GM21423 (cell line): ENCODE results near the gene RAI14.
"Not testable (repeated sequence)": the region's sequence is repeated elsewhere in the genome, so short reads cannot be mapped to it uniquely, and the experiment has no call there.

Experiments used
- ATAC-seq: cut with Tn5 transposase; IDR thresholded peaks from one replicate; pipeline ENCODE4 v1.9.1; 2021; ENCODE audit warnings: mild to moderate bottlenecking, moderate library complexity; ENCODE audit not compliant: unreplicated experiment

Gene RAI14

GRCh38 chr5:34697308-34698108 is 41.4 kb downstream of the RAI14 start:
- ATAC-seq = no peak

GRCh38 chr5:34698109-34698419 is 41.9 kb downstream of the RAI14 start:
- ATAC-seq = no peak

DNA sequence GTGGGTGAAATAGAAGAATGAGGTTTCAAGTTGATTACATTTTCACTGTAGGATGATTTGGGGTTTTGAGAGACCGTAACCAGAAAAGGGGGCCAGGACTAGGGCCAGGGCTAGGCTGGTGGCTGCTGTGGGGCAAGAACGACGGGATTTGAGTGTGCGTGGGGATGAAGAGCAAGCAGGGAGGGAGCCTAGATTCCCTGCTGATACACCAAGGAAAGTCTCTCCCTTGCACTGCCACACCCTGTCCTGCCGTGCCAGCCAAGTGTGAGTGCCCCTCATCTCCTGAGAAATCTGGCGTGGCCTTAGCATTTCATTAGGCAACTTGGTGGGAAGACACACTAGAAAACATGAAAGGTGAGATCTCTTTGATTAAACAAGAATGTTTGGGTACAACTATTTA is 42.6 kb downstream of the RAI14 start:
- ATAC-seq = no peak

DNA sequence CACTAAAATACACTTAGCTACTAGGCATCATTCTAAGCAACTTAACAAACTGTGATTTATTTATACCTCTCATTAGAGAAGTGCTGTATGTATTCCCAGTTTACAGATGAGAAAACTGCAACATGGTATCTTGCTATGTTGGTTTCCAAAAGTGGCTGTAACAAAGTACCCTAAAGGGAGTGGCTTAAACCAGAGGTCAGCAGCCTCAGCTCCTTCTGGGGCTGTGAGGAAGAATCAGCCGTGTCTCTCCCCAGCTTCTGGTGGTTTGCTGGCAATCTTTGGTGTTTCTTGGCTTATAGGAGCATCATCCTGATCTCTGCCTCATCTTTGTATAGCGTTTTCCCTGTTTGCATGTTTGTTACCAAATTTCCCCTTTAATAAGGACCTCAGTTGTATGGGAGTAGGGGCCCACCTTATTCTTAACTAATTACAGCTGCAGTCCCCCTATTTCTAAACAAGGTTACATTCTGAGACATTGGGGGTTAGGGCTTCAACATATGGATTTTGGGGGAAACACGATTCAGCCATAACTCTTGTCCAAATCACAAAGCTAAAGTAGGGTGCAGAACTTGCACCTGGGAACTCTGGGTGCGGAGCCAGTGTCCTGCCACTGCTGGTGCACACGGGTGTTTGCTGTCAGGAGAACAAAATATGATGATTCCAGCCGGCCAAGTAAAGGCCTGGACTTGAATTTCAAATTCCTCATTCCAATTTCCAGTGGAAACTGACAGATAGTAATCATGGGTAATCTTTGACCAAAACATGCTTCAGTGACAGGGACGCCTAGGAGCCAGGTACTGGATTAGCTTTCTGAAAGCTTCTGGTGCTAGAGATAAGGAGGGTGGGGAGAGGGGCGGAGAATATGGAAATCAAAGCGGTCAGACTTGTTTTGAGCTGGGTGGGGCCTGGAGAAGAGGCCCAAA is 43.3 kb downstream of the RAI14 start:
- ATAC-seq = no peak

DNA sequence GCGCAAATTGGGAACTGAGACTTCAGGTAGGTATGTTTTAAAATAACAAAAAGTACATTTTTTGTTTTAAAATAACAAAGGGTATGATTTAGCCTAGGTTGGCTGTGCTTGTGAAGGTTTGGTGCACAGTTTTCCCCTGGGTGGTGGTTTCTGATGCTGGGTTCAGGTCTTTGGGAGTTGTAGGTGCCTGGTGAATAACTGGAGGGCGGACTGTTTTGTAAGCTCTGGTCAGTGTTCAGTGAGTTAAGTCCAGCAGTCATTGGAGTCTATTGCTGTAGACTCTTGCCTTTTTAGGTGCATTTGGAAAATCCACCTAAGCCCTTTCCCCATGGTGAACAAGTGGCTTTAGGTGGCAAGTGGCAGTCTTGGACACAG is 43.9 kb downstream of the RAI14 start:
- ATAC-seq = no peak

GRCh38 chr5:34701442-34701841 is 45.3 kb downstream of the RAI14 start:
- not testable (repeated sequence) for ATAC-seq

DNA sequence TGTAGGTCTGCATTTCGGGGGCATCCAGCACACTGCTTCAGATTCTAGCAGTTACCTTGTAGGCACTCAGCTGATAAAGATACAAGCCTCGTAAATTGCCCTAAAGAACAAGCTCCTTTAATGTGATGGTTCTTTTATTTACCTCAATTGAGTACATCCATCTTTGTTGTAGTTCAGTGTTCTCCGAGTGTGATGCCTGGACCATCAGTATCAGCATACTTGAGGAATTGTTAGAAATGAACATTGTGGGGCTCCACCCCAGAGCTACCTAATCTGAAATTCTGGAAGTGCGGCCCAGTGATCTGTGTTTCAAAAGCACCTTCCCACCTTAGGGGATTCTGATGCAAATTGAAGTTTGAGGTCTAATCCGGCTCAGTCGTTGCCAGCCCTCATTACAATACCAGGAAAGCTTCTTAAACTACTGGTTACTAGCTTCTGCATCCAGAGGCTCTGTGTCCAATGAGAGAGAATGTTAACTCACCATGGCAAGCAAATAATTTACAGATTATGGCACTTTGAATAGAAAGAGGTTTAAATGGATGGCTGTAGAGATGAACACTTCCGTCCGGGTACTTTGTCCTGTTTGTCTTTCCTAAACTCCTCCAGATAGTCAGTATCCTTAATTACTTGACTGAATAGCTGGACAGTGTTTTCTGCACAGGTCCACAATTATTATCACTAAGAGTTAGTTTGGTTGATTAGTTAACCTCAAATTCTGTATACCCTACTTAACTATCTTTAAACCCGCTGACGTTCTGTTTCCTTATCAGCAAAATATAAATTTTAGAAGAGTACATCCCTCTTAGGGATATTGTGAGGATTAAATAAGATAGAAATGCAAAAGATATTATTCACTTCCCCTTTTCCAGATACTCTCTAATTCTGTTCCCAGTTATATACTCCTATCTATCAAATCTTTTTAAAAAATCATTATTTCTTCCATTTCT is 47.9 kb downstream of the RAI14 start:
- no peak for ATAC-seq

DNA sequence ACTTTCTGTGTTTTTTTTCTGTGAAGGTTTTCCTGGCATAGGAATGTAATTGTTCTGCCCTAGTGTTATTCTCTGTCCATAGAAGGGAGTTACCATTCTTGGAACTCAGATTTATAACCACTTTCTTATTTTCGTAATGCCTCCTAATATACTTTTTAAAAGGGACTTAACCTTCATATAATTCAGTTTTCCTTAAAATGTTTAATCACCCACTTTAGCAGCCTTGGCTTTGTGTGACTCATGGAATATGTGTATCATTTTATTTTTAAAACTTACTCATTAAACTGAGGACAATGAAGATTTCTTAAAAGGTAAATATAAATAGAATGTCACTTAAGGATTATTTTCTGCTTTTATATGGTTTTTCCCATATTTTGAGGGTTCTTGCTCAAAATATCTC is 50.0 kb downstream of the RAI14 start:
- no peak for ATAC-seq

DNA sequence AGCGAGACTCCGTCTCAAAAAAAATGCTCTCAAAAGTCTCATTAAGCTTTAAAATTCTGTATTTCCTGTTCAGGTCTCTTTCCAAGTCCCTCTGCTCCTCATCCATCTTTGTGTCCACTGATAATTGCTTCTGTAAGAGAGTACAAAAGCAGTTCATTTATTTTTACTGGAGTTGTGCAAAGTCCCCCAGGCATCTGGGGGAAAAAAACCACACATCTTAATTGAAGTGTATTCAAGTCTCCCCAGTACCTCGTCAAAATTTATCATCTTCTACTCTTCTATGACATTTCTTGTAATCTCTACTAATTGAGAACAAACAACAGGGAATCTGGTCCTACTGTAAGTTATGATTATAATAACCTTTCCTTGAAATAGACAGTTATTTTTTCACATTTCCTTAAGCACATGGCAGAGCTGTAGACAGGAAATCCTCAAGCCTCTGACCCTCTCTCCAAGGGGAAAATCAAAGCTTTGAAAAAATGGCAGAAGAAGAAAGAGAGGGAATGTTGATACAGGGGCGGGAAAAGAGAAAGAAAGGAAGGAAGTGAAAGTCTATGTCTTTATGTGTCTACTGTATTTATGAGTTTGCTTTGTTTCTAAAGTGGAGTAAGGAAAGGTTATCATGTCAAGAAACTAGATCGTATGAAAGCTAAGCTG is 51.5 kb downstream of the RAI14 start:
- ATAC-seq = no peak

DNA sequence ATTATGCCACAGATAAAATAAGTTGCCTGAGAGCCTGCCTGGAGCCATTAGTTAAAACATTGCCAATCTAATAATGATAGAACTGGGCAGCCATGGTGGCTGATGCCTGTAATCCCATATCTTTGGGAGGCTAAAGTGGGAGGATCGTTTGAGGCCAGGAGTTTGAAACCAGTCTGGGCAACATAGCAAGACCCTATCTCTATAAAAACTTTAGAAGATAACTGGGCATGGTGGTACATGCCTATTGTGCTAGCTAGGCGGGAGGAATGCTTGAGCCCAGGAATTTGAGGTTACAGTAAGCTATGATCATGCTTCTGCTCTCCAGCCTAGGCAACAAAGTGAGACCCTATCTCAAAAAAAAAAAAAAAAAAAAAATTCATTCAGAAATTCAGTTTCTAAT is 52.6 kb downstream of the RAI14 start:
- ATAC-seq = no peak

DNA sequence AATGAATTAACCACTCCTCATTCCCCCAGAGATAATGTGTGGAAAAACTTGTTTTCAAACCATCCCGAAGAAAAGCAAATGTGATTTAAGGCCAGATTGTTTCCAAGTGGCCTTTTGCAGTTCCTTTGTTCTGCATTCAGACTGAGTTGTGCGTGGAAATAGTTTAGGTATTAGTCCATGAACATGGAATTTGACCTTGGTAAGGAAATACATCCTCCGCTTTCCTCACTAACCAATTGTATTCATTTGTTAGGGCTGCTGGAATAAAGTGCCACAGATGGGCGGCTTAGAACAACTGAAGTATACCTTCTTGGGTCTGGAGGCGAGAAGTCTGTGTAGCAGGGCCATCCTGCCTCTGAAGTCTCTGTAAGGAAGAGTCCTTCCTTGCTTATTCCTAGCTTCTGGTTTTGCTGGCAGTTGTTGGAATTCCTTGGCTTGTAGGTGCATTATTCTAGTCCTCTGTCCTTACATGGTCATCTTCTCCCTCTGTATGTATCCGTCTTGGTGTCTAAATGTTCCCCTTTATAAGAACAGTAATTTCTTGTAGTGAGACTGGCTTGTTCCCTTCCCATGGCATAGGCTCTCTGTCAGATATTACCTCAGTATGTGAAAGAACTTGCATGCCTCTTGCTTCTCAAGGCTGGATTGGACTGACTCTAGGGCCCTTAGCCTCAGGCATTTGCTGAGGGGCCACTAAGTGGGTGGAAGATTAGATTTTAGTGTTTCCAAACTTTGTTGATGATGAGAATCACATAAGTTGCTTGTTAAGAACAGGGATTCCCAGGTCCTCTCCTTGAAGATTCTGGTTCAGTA is 53.9 kb downstream of the RAI14 start:
- ATAC-seq = no peak

DNA sequence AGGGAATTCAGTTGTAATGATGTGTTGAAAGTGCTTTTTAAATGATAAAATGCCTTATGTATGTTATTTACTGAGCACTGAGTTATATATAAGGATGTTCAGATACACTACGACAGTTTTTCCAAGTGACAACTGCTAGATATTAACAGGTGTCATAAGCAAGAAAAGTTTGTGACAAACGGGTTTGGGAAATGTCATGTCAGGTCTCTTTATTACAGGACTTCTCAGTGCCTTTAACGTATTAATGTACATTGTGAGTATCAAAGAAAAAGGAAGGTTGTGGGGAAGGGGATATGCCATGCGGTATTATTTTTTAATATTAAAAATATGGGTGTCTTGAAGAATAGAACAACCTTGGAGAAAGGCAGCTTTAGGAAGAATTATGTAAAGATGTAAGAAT is 56.4 kb downstream of the RAI14 start:
- ATAC-seq = no peak

DNA sequence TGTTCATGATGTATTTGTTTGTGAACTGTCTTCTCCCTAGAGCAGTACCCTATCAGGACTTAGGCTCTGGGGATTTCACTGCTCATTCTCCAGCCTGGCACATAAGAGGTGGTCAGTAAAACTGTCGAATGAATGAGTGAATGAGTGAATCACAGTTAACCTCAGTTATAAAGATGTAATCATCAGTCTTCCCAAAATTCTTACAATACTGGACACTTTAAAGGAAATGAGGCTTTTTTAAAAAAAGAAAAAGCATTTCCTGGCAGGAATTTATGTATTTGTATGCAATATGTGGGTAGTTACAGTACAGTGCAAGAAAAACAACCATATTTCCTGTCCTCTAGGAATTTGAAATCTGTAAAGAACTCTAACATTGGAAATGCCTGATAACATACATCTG is 59.6 kb downstream of the RAI14 start:
- ATAC-seq = no peak

- ATAC-seq = no peak
Observed at GRCh38 chr5:34716986-34717385, 60.9 kb downstream of the RAI14 start.

DNA sequence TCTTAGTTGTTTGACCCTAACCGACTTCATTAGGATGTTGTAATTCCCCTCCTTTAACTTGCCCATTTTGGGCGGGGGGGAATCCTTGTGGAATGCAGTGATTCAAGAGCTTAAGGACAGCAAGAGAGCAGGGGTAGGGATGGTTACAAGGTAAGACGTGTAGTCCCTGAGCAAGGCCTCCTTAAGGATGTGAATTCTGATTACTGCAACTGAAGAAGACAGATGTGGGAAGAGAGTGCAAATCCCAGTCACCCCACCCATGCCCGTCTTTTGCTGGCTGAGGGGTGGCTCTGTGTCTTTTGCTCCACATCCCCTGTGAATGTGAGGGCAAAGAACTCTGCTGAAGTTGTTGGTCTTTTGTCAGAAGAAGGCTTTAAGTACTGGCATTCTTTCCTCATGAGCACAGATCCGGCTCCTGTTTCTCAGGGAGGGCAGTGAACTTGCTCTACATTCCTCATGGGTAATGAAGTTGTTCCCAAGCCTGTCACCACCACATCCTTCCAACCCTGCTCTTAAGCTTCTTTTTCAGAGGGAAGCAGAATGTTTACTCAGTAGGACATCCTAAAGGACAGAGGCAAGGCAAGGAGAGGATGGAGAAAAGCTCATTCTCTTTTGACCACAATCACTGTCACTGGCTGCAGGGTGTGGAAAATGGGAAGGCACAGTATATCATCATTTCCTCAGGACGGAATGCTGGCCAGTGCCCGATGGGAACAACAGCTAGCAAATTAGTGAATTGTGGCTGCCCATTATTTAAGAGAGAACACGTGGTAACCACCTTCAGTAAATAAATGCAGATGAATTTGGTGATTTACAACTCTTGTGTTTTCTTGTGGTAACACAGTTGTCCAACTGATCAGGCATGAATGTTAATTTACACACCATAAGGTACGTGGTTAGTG is 61.5 kb downstream of the RAI14 start:
- no peak for ATAC-seq

GRCh38 chr5:34718516-34718915 is 62.4 kb downstream of the RAI14 start:
- ATAC-seq = no peak

DNA sequence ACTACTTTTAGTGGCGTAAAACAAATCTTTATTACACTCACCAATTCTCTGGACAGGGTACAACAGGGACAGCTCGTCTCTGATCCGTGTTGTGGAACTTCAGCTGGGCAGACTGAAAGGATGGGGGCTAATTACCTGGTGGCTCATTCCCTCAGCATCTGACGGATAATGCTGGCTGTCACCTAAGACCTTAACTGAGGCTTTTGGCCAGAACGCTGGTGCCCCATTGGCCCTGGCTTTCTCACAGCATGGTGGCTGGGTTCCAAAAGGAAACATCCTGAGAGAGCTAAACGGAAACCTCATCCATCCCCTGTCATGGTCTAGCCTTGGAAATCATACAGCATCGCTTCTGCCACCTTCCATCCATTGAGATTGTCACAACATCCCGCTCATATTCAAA is 62.9 kb downstream of the RAI14 start:
- ATAC-seq = no peak

GRCh38 chr5:34721327-34721726 is 65.2 kb downstream of the RAI14 start:
- no peak for ATAC-seq

DNA sequence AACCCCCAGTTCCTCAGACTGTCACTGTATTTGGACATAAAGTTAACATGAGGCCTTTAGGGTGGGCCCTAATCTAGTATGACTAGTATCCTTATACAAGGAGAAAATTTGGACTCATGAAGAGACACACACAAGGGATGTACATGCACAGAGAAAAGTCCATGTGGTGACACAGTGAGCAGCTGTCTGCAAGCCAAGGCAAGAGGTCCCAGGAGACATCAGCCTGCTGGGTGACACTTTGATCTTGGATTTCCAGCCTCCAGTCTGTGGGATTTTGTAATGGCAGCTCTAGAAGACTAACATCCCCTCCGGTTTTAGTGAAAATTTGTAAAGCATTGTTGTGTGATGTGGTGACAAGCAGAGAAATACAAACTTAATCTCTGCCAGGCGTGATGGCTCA is 66.1 kb downstream of the RAI14 start:
- ATAC-seq = no peak
